H1 (cell line): ENCODE measurements around the gene TRAPPC13. TPM values are rescaled to one million over a fixed set of nuclear protein-coding genes. Genes with fewer than 3 reads are reported as not detected.

Experiments used
- CTCF ChIA-PET: fragments of 300-600 bp; sonication (Branson Sonifier 250); formaldehyde crosslinking; loops from one replicate; lab custom pipeline; 2021; ENCODE audit not compliant: partially characterized antibody; lab: Charles Lee
- POLR2A ChIA-PET: fragments of 300-600 bp; sonication (Branson Sonifier 250); formaldehyde crosslinking; loops from one replicate; lab custom pipeline; 2021; ENCODE audit warnings: inconsistent platforms; ENCODE audit not compliant: partially characterized antibody; lab: Charles Lee
- DNase-seq, 2 experiments: peaks; one replicate each; pipeline versions ENCODE4 v3.0.0 to v3.0.0-alpha.2; 2010 to 2022; ENCODE audit warnings: low spot score in 2 of 2, low read depth in 1 of 2, mixed read lengths in 1 of 2
- FAIRE-seq: peaks from 2 replicates; lab custom pipeline; 2011; peaks lifted over from hg19 to GRCh38; lab: Jason Lieb, UNC
- H2AFZ ChIP-seq: 2 replicates; pipeline ENCODE4 v1.8.1; 2012; ENCODE audit warnings: low read length, inconsistent platforms
- H2AK5ac ChIP-seq: 2 replicates; pipeline ENCODE4 v1.6.1; 2013; ENCODE audit warnings: low read depth, low read length
- H2BK120ac ChIP-seq: replicated peaks from 2 replicates; pipeline ENCODE3; 2013; ENCODE audit warnings: low read depth, low read length, inconsistent platforms
- H2BK12ac ChIP-seq: 2 replicates; pipeline ENCODE4 v1.6.1; 2013; ENCODE audit warnings: low read depth, low read length
- H2BK15ac ChIP-seq: 2 replicates; pipeline ENCODE4 v1.6.1; 2013; ENCODE audit warnings: low read length
- H2BK20ac ChIP-seq: 2 replicates; pipeline ENCODE4 v1.6.1; 2013; ENCODE audit warnings: low read length
- H2BK5ac ChIP-seq: 2 replicates; pipeline ENCODE4 v1.6.1; 2013; ENCODE audit warnings: low read depth, low read length
- H3K14ac ChIP-seq: 2 replicates; pipeline ENCODE4 v1.6.1; 2013; ENCODE audit warnings: inconsistent platforms; ENCODE audit not compliant: insufficient read length
- H3K18ac ChIP-seq: 2 replicates; pipeline ENCODE4 v1.6.1; 2013; ENCODE audit warnings: low read length; ENCODE audit errors: extremely low read depth
- H3K23ac ChIP-seq: 2 replicates; pipeline ENCODE4 v1.6.1; 2013; ENCODE audit warnings: inconsistent platforms; ENCODE audit not compliant: insufficient read length
- H3K23me2 ChIP-seq: 2 replicates; pipeline ENCODE4 v1.6.1; 2013; ENCODE audit warnings: low read depth, low read length
- H3K27ac ChIP-seq: 2 replicates; pipeline ENCODE4 v1.6.1; 2011; ENCODE audit warnings: low read depth, low read length, inconsistent platforms
- H3K27me3 ChIP-seq, 4 experiments: replicated peaks in 1 of 4; 1 replicate in 1 of 4; 2 replicates in 3 of 4; pipeline versions ENCODE4 v1.6.1 to v1.8.1; 2011 to 2013; ENCODE audit warnings: low read length in 3 of 4, mild to moderate bottlenecking in 3 of 4, inconsistent platforms in 2 of 4, mixed read lengths in 2 of 4, moderate library complexity in 1 of 4; ENCODE audit not compliant: control insufficient read depth in 3 of 4, insufficient read depth in 3 of 4; ENCODE audit errors: extremely low read depth in 1 of 4
- H3K36me3 ChIP-seq, 4 experiments: 2 replicates each; pipeline versions ENCODE4 v1.6.1 to v1.8.1; 2011 to 2013; ENCODE audit warnings: mild to moderate bottlenecking in 4 of 4, low read length in 3 of 4, moderate library complexity in 2 of 4, control low read depth in 1 of 4, inconsistent platforms in 1 of 4; ENCODE audit not compliant: insufficient read depth in 4 of 4, control insufficient read depth in 2 of 4
- H3K4ac ChIP-seq: replicated peaks from 2 replicates; pipeline ENCODE3; 2013; ENCODE audit warnings: low read length, low read depth, mixed read lengths, inconsistent platforms; ENCODE audit not compliant: insufficient read length
- H3K4me1 ChIP-seq, 4 experiments: replicated peaks in 1 of 4; 1 replicate in 1 of 4; 2 replicates in 3 of 4; pipeline versions ENCODE4 v1.6.1 to v1.8.1; 2011 to 2013; ENCODE audit warnings: low read length in 3 of 4, inconsistent platforms in 2 of 4, mixed read lengths in 1 of 4; ENCODE audit not compliant: insufficient read depth in 4 of 4, control insufficient read depth in 3 of 4
- H3K4me2 ChIP-seq, 2 experiments: 2 replicates each; pipeline versions ENCODE4 v1.6.1 to v1.8.1; 2011 to 2013; ENCODE audit warnings: low read depth in 2 of 2, low read length in 2 of 2, control low read depth in 1 of 2, inconsistent platforms in 1 of 2, mild to moderate bottlenecking in 1 of 2; ENCODE audit not compliant: insufficient read depth in 1 of 2
- H3K4me3 ChIP-seq, 4 experiments: fragments of 200-600, 300-600 bp in 1 of 4; sonication (generic), shearing (Covaris generic), sonication (Bioruptor Twin) in 1 of 4; 2 replicates each; pipeline versions ENCODE4 v1.5.1 to v1.8.1; 2011 to 2016; ENCODE audit warnings: low read length in 4 of 4, low read depth in 3 of 4, control low read depth in 2 of 4, inconsistent platforms in 2 of 4, mild to moderate bottlenecking in 2 of 4, mixed read lengths in 1 of 4, moderate library complexity in 1 of 4; ENCODE audit not compliant: insufficient read depth in 2 of 4; ENCODE audit errors: extremely low read depth in 1 of 4
- H3K56ac ChIP-seq: replicated peaks from 2 replicates; pipeline ENCODE3; 2013; ENCODE audit warnings: low read depth, mild to moderate bottlenecking, mixed read lengths, low read length, inconsistent platforms; ENCODE audit not compliant: insufficient read length
- H3K79me1 ChIP-seq: 2 replicates; pipeline ENCODE4 v1.6.1; 2013; ENCODE audit warnings: low read depth, low read length, control low read depth
- H3K79me2 ChIP-seq, 2 experiments: 2 replicates each; pipeline versions ENCODE4 v1.6.1 to v1.8.1; 2012 to 2013; ENCODE audit warnings: low read length in 2 of 2, mild to moderate bottlenecking in 2 of 2, inconsistent platforms in 1 of 2; ENCODE audit not compliant: insufficient read depth in 2 of 2, control insufficient read depth in 1 of 2
- H3K9ac ChIP-seq, 4 experiments: replicated peaks in 1 of 4; 1 replicate in 1 of 4; 2 replicates in 3 of 4; pipeline versions ENCODE4 v1.6.1 to v1.8.1; 2011 to 2013; ENCODE audit warnings: low read depth in 3 of 4, low read length in 3 of 4, control low read depth in 2 of 4, mild to moderate bottlenecking in 2 of 4, moderate library complexity in 2 of 4, inconsistent platforms in 1 of 4; ENCODE audit errors: extremely low read depth in 1 of 4
- H3K9me3 ChIP-seq, 2 experiments: 2 replicates each; pipeline versions ENCODE4 v1.6.1 to v1.8.1; 2012 to 2013; ENCODE audit warnings: mild to moderate bottlenecking in 2 of 2, moderate library complexity in 2 of 2, control low read depth in 1 of 2, inconsistent platforms in 1 of 2, low read depth in 1 of 2, low read length in 1 of 2, mixed read lengths in 1 of 2; ENCODE audit not compliant: insufficient read depth in 2 of 2
- H4K20me1 ChIP-seq, 2 experiments: replicated peaks in 1 of 2; 2 replicates each; pipeline versions ENCODE3 to v1.8.1; 2011 to 2013; ENCODE audit warnings: inconsistent platforms in 2 of 2, low read length in 2 of 2, mild to moderate bottlenecking in 1 of 2; ENCODE audit not compliant: insufficient read depth in 2 of 2, control insufficient read depth in 1 of 2
- H4K5ac ChIP-seq: 2 replicates; pipeline ENCODE4 v1.6.1; 2013; ENCODE audit warnings: low read length, low read depth, mixed read lengths, inconsistent platforms; ENCODE audit not compliant: insufficient read length
- H4K8ac ChIP-seq: 2 replicates; pipeline ENCODE4 v1.8.0; 2013; ENCODE audit warnings: mild to moderate bottlenecking, moderate library complexity, low read length, inconsistent platforms; ENCODE audit not compliant: insufficient read depth; ENCODE audit errors: extremely low read depth
- H4K91ac ChIP-seq: replicated peaks from 2 replicates; pipeline ENCODE3; 2013; ENCODE audit warnings: low read length, mixed read lengths, inconsistent platforms; ENCODE audit not compliant: insufficient read length
- CHD1 ChIP-seq: IDR thresholded peaks from 2 replicates; pipeline ENCODE4 v1.6.1; 2012; ENCODE audit warnings: low read depth, low read length, improper control_type of control experiment
- EGR1 ChIP-seq: IDR thresholded peaks from 2 replicates; pipeline ENCODE4 v1.6.1; 2011; ENCODE audit warnings: low read depth, low read length, borderline replicate concordance
- EP300 ChIP-seq, 2 experiments: IDR thresholded peaks; 1 replicate in 1 of 2; 2 replicates in 1 of 2; pipeline ENCODE4 v1.6.1; 2011 to 2012; ENCODE audit warnings: low read depth in 2 of 2, low read length in 2 of 2, mild to moderate bottlenecking in 2 of 2, borderline replicate concordance in 1 of 2, inconsistent platforms in 1 of 2, moderate library complexity in 1 of 2
- KDM4A ChIP-seq: IDR thresholded peaks from one replicate; pipeline ENCODE4 v1.7.1; 2012; ENCODE audit warnings: low read depth, mild to moderate bottlenecking, moderate library complexity, low read length, inconsistent platforms; ENCODE audit not compliant: severe bottlenecking
- POLR2AphosphoS5 ChIP-seq: IDR thresholded peaks from 2 replicates; pipeline ENCODE4 v1.6.1; 2011; ENCODE audit warnings: low read depth, low read length
- POU5F1 ChIP-seq: IDR thresholded peaks from 2 replicates; pipeline ENCODE4 v1.6.1; 2011; ENCODE audit warnings: low read depth, mild to moderate bottlenecking, low read length, moderate library complexity
- RAD21 ChIP-seq, 2 experiments: IDR thresholded peaks in 1 of 2; conservative IDR thresholded peaks in 1 of 2; 2 replicates each; pipeline ENCODE4 v1.6.1; 2011; ENCODE audit warnings: low read depth in 2 of 2, low read length in 2 of 2, improper control_type of control experiment in 1 of 2, inconsistent platforms in 1 of 2, mild to moderate bottlenecking in 1 of 2, moderate library complexity in 1 of 2
- SRF ChIP-seq: IDR thresholded peaks from 2 replicates; pipeline ENCODE4 v1.6.1; 2011; ENCODE audit warnings: mild to moderate bottlenecking, low read depth, low read length, moderate library complexity
- polyA plus RNA-seq, 7 experiments: library from polyadenylated mRNA; depleted of rRNA in 3 of 7; stranded (reverse) in 5 of 7; unstranded in 2 of 7; fragments of >200 nt in 5 of 7; fragments of 200-250 nt in 2 of 7; gene quantifications; 1 replicate in 5 of 7; 2 replicates in 1 of 7; 4 replicates in 1 of 7; pipeline versions ENCODE4 v1.2.1 to v1.2.3, GENCODE V29; 2011 to 2013; ENCODE audit warnings: missing spikeins in 2 of 7, mixed read lengths in 2 of 7
- total RNA-seq: library from RNA; stranded (reverse); fragmentation: NEBNext Ultra II Directional; extraction: Animal tissue kit (Norgen Biotek cat#: 25700); gene quantifications from 2 replicates; pipeline ENCODE4 v1.2.1, GENCODE V29; 2021

TRAPPC13 gene
- total and polyA plus RNA-seq, 2 of the 8 experiments (the other 6 are each of a cell fraction or from before 2014, with no cell fraction given) = 6.3 to 16.8 TPM

GRCh38 chr5:65674749-65675148, 49.9 kb downstream of the TRAPPC13 start:
- Histone ChIP-seq H3K4me2 (no peak overlapping the region), H2BK120ac (no peak overlapping the region), H2BK12ac (no peak overlapping the region), H3K14ac (no peak overlapping the region), H3K23ac (no peak overlapping the region), H3K27me3 (no peaks in the 10 kb centered on the region), H3K18ac (no peak overlapping the region), H2BK15ac (no peak overlapping the region), H3K79me2 (no peaks in the 10 kb centered on the region; a peak in 1 of 4 replicates), H3K27ac (no peak overlapping the region), H3K4me3 (no peak overlapping the region), H3K4ac (no peak overlapping the region), H4K5ac (no peak overlapping the region), H2AFZ (no peak overlapping the region), H3K9me3 (no peaks in the 10 kb centered on the region), H4K91ac (no peak overlapping the region), H4K20me1 (peaks cover 0 to 3% of the 10 kb centered on the region in 2 experiments), H3K9ac (no peak overlapping the region), H4K8ac (no peak overlapping the region), H2AK5ac (no peak overlapping the region), H2BK20ac (no peak overlapping the region), H3K79me1 (no peaks in the 10 kb centered on the region), H3K36me3 (peaks cover 0 to 15% (median 2%) of the 10 kb centered on the region in 4 experiments; a peak in 3 of 8 replicates), H3K56ac (no peak overlapping the region), H2BK5ac (no peak overlapping the region), H3K4me1 (no peaks in the 10 kb centered on the region), H3K23me2 (no peaks in the 10 kb centered on the region)
- POLR2A ChIA-PET = no interaction called here
- TF ChIP-seq SRF = no peak
- no peak for TF ChIP-seq EP300 (IDR thresholded peaks at IDR 0.05; ENCODE audit: borderline replicate concordance in 1 of 2, low read depth in 2 of 2, low read length in 2 of 2)
- TF ChIP-seq CHD1 = no peak
- no peak for TF ChIP-seq POU5F1
- TF ChIP-seq POLR2AphosphoS5 = no peak
- TF ChIP-seq EGR1 = no peak
- TF ChIP-seq KDM4A = no peak
- no peak for TF ChIP-seq RAD21 (IDR thresholded peaks at IDR 0.05 in 1 of 2, conservative IDR thresholded peaks at IDR 0.05 in 1 of 2; ENCODE audit: low read depth in 2 of 2, low read length in 2 of 2)
- DNase-seq (no peak), FAIRE-seq (no peak)
- CTCF ChIA-PET = interaction anchor here (0.6 to 7.8 kb wide), 5 partner anchors 10 to 1666 kb away, joined by 3 to 43 read pairs (median 3); no protein-coding TSS in a partner anchor
